OCI-LY1 (cell line): ENCODE measurements around the gene STAG1.

Source experiments
- EZH2 ChIP-seq: fragments of 200-600 bp; sonication (generic), shearing (Covaris generic); IDR thresholded peaks from 2 replicates; pipeline ENCODE4 v1.8.0; 2017; ENCODE audit warnings: borderline replicate concordance, mixed run types, mild to moderate bottlenecking, antibody characterized with exemption, low read length, moderate library complexity, mixed read lengths
- TF ChIP-seq, protein P1 (sequence below): fragments of 200-600 bp; sonication (generic), shearing (Covaris generic); IDR thresholded peaks from 2 replicates; pipeline ENCODE4 v1.5.1; 2017; ENCODE audit warnings: mild to moderate bottlenecking, antibody characterized with exemption, low read length, moderate library complexity, mixed read lengths

DNA sequence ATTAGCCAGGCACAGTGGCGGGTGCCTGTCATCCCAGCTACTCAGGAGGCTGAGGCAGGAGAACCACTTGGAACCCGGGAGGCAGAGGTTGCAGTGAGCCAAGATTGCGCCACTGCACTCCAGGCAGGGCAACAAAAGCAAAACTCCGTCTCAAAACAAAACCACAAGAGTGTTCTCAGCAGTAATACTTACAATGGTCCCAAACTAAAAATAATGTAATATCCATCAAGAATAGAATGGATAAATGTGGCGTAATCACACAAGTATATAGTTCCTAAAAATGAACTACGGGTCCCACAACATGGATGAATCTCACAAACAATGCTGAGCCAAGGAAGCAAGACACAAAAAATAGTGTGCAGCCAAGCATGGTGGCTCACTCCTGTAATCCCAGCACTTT is 39.2 kb downstream of the STAG1 start:
- TF ChIP-seq, protein P1, sequence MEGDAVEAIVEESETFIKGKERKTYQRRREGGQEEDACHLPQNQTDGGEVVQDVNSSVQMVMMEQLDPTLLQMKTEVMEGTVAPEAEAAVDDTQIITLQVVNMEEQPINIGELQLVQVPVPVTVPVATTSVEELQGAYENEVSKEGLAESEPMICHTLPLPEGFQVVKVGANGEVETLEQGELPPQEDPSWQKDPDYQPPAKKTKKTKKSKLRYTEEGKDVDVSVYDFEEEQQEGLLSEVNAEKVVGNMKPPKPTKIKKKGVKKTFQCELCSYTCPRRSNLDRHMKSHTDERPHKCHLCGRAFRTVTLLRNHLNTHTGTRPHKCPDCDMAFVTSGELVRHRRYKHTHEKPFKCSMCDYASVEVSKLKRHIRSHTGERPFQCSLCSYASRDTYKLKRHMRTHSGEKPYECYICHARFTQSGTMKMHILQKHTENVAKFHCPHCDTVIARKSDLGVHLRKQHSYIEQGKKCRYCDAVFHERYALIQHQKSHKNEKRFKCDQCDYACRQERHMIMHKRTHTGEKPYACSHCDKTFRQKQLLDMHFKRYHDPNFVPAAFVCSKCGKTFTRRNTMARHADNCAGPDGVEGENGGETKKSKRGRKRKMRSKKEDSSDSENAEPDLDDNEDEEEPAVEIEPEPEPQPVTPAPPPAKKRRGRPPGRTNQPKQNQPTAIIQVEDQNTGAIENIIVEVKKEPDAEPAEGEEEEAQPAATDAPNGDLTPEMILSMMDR = no peak
- TF ChIP-seq EZH2 = no peak
